K562 (cell line): ENCODE measurements around the gene PRDM11. TPM values are rescaled to one million over a fixed set of nuclear protein-coding genes. Genes with fewer than 3 reads are reported as not detected.

Experiments
- ATAC-seq: fragments of 200-7000 bp; cut with Tn5 transposase; 3 replicates; pipeline ENCODE4 v1.9.1; 2020; ENCODE audit warnings: moderate library complexity
- BruUV-seq: library from RNA; stranded (reverse); fragments of 400-500 nt; replicated peaks from 2 replicates; lab custom pipeline; 2021; lab: Mats Ljungman, UMichigan
- CTCF ChIA-PET: fragments of 300-600 bp; formaldehyde crosslinking; extraction: SDS; loops from one replicate; lab custom pipeline; 2021; ENCODE audit warnings: low intra/inter-chr PET ratio; lab: Yijun Ruan, JAX
- POLR2A ChIA-PET: fragments of 300-600, 350-650 bp; sonication (Branson Sonifier 250); formaldehyde crosslinking; extraction: SDS; loops from one replicate; lab custom pipeline; 2021; ENCODE audit warnings: antibody characterized with exemption, inconsistent platforms; lab: Yijun Ruan, JAX
- DNase-seq, 4 experiments: peaks; one replicate each; pipeline versions ENCODE4 v3.0.0 to v3.0.0-alpha.2; 2011 to 2018; ENCODE audit warnings: low spot score in 3 of 4, mixed read lengths in 3 of 4; ENCODE audit errors: extremely low read depth in 1 of 4
- FAIRE-seq: peaks from 2 replicates; lab custom pipeline; 2011; peaks lifted over from hg19 to GRCh38; lab: Jason Lieb, UNC
- H2AFZ ChIP-seq: 2 replicates; pipeline ENCODE4 v1.6.0; 2011; ENCODE audit warnings: low read depth, low read length, control low read depth, inconsistent platforms
- H3K27ac ChIP-seq: fragments of 200-600 bp; 3 replicates; pipeline ENCODE4 v1.8.0; 2011; ENCODE audit warnings: low read depth, mild to moderate bottlenecking, control low read depth, inconsistent platforms, low read length, moderate library complexity, mixed read lengths; ENCODE audit errors: extremely low read depth
- H3K27me3 ChIP-seq, 2 experiments: fragments of 300-600 bp in 1 of 2; 2 replicates in 1 of 2; 3 replicates in 1 of 2; pipeline versions ENCODE4 v1.6.0 to v1.8.0; 2011; ENCODE audit warnings: inconsistent platforms in 2 of 2, low read length in 2 of 2, mild to moderate bottlenecking in 1 of 2, mixed read lengths in 1 of 2, moderate library complexity in 1 of 2; ENCODE audit not compliant: control insufficient read depth in 2 of 2, insufficient read depth in 2 of 2
- H3K36me3 ChIP-seq: fragments of 300-600 bp; 3 replicates; pipeline ENCODE4 v1.8.0; 2011; ENCODE audit warnings: mild to moderate bottlenecking, low read length, inconsistent platforms; ENCODE audit not compliant: control insufficient read depth, insufficient read depth
- H3K4me1 ChIP-seq, 2 experiments: fragments of 200-600 bp in 1 of 2; replicated peaks in 1 of 2; 2 replicates in 1 of 2; 3 replicates in 1 of 2; pipeline versions ENCODE4 v1.5.1 to v1.8.0; 2011; ENCODE audit warnings: inconsistent platforms in 2 of 2, low read length in 2 of 2, mild to moderate bottlenecking in 1 of 2, mixed read lengths in 1 of 2, moderate library complexity in 1 of 2; ENCODE audit not compliant: control insufficient read depth in 2 of 2, insufficient read depth in 2 of 2
- H3K4me2 ChIP-seq: 2 replicates; pipeline ENCODE4 v1.6.1; 2011; ENCODE audit warnings: low read length, control low read depth, inconsistent platforms, mixed read lengths; ENCODE audit not compliant: insufficient read depth
- H3K4me3 ChIP-seq: fragments of 200-600 bp; sonication (generic), shearing (Covaris generic); 2 replicates; pipeline ENCODE4 v1.5.1; 2016; ENCODE audit warnings: control low read depth, inconsistent platforms
- H3K79me2 ChIP-seq: fragments of 200-600 bp; 3 replicates; pipeline ENCODE4 v1.8.0; 2011; ENCODE audit warnings: low read length, inconsistent platforms; ENCODE audit not compliant: control insufficient read depth, insufficient read depth
- H3K9ac ChIP-seq, 2 experiments: 2 replicates each; pipeline versions ENCODE4 v1.6.0 to v1.6.1; 2011; ENCODE audit warnings: low read depth in 2 of 2, low read length in 2 of 2, control low read depth in 1 of 2, inconsistent platforms in 1 of 2, mild to moderate bottlenecking in 1 of 2, mixed read lengths in 1 of 2; ENCODE audit not compliant: insufficient read depth in 1 of 2
- H3K9me1 ChIP-seq: one replicate; pipeline ENCODE4 v1.6.0; 2011; ENCODE audit warnings: inconsistent platforms, mild to moderate bottlenecking, low read length, moderate library complexity; ENCODE audit not compliant: control insufficient read depth, insufficient read depth
- H3K9me3 ChIP-seq: replicated peaks from 2 replicates; pipeline ENCODE4 v1.5.1; 2011; ENCODE audit warnings: low read depth, low read length, inconsistent platforms; ENCODE audit not compliant: control insufficient read depth, insufficient read depth
- H4K20me1 ChIP-seq: replicated peaks from 2 replicates; pipeline ENCODE4 v1.6.1; 2011; ENCODE audit warnings: low read length, inconsistent platforms, mixed read lengths; ENCODE audit not compliant: control insufficient read depth, insufficient read depth
- FOXK1 ChIP-seq: sonication (generic); formaldehyde crosslinking; IDR thresholded peaks from 2 replicates; pipeline ENCODE4 v1.8.0; 2022; ENCODE audit warnings: missing genetic modification reagents, mild to moderate bottlenecking, borderline replicate concordance
- GTF2A2 ChIP-seq: IDR thresholded peaks from 2 replicates; pipeline ENCODE4 v1.6.1; 2016; ENCODE audit warnings: mild to moderate bottlenecking, missing genetic modification characterization, missing compliant biosample characterization
- HMG20A ChIP-seq: fragments of 450-650 bp; formaldehyde crosslinking; conservative IDR thresholded peaks from 2 replicates; pipeline ENCODE4 v1.4.0; 2020; ENCODE audit warnings: mild to moderate bottlenecking, mixed read lengths
- IFI16 ChIP-seq: fragments of 250-450 bp; sonication (Bioruptor Pico); IDR thresholded peaks from 2 replicates; pipeline ENCODE4 v2.1.2; 2022; ENCODE audit warnings: mild to moderate bottlenecking, inconsistent platforms
- MCM3 ChIP-seq: fragments of 450-650 bp; IDR thresholded peaks from 2 replicates; pipeline ENCODE4 v1.6.1; 2016
- ZNF133 ChIP-seq: fragments of 250-450 bp; sonication (Bioruptor Pico); IDR thresholded peaks from 2 replicates; pipeline ENCODE4 v1.4.0; 2020; ENCODE audit warnings: mild to moderate bottlenecking
- ZNF324 ChIP-seq: fragments of 250-450 bp; sonication (Bioruptor Pico); IDR thresholded peaks from 2 replicates; pipeline ENCODE4 v1.4.0; 2020; ENCODE audit warnings: mild to moderate bottlenecking
- WGBS: fragments of 100-300 bp; shearing (Covaris generic); methylation state at CpG from one replicate; pipeline ENCODE4 v1.1.6; 2016; ENCODE audit warnings: low coverage, mixed read lengths; ENCODE audit not compliant: insufficient coverage; ENCODE audit errors: missing lambda C conversion rate; 5-methylcytosine and 5-hydroxymethylcytosine counted together
- in situ Hi-C: fragments of 300-500 bp; cut with MboI; formaldehyde crosslinking; loops from 4 replicates; pipeline ENCODE4 v1.15.0; 2018; ENCODE audit warnings: inconsistent platforms, mixed read lengths
- intact Hi-C: fragments of 100-400 bp; cut with micrococcal nuclease; formaldehyde crosslinking; loops from 2 replicates; pipeline ENCODE4 v1.14.2; 2022
- polyA plus RNA-seq, 8 experiments: library from polyadenylated mRNA; depleted of rRNA in 4 of 8; stranded (reverse) in 5 of 8; unstranded in 3 of 8; fragments of >200 nt; fragmentation: Nextera tagmentation in 2 of 8; fragmentation: Illumina TruSeq in 1 of 8; extraction: Ambion mirVana in 2 of 8; extraction: Trizol in 1 of 8; gene quantifications; 2 replicates each; pipeline versions ENCODE4 v1.2.1 to v1.2.3, GENCODE V29; 2011 to 2014; ENCODE audit warnings: inconsistent platforms in 1 of 8, missing spikeins in 1 of 8
- total RNA-seq, 7 experiments: library from RNA; depleted of rRNA in 6 of 7; stranded (reverse); fragments of >200 nt in 6 of 7; fragmentation: Illumina TruSeq in 2 of 7; extraction: Trizol in 2 of 7; gene quantifications; 2 replicates each; pipeline versions ENCODE4 v1.2.1 to v1.2.3, GENCODE V29; 2011 to 2021; ENCODE audit warnings: low replicate concordance in 1 of 7
- TF ChIP-seq, protein P1 (sequence below): sonication (generic); formaldehyde crosslinking; IDR thresholded peaks from 2 replicates; pipeline ENCODE4 v1.8.0; 2022; ENCODE audit warnings: mild to moderate bottlenecking, low read depth, missing genetic modification reagents
- TF ChIP-seq, protein P2 (sequence below): fragments of 250-450 bp; sonication (Bioruptor Pico); IDR thresholded peaks from 2 replicates; pipeline ENCODE4 v1.5.0; 2022; ENCODE audit warnings: mild to moderate bottlenecking

Gene PRDM11
- total and polyA plus RNA-seq, 9 of the 15 experiments (the other 6 are each of a cell fraction or from before 2014, with no cell fraction given) = 0.01 to 1.1 (median 0.29) TPM

DNA sequence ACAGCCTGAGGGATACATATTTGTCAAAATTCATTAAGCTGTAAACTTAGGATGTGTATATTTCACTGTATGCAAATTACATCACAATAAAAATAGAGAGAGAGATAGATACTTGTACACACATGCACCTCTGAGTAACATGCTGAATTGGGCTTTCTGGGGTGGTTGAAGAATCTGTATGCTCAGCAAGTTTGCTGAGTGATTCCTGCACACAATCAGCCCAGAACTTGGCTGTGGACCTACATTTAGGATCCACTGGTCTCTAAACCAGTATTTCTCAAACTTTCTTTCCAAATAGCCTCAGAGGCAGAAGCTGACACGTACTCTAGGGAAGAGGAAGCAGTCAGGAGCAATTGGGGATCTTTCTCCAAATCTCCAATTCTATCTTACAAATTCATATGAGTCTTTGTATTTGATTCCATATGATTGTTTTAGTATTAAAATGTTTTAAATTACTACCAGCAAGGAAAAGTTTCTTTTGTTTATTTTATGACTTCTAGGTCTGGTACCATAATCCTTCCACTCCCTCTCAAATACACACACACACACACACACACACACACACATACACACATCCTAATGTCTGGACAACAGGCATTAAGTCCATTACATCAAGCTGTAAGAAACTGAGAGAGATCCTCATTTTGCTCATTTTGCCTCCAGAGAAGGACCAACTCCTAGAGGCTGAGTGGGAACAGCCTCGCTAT lies 119.7 kb downstream of the PRDM11 start:
- Histone ChIP-seq H3K4me3 (no peak overlapping the region), H3K9ac (no peak overlapping the region), H3K4me1 (no peaks in the 10 kb centered on the region), H3K4me2 (no peak overlapping the region), H3K27me3 (no peaks in the 10 kb centered on the region; a peak in 1 of 5 replicates), H4K20me1 (no peaks in the 10 kb centered on the region), H3K27ac (no peak overlapping the region), H3K79me2 (no peaks in the 10 kb centered on the region), H2AFZ (no peak overlapping the region), H3K9me1 (no peaks in the 10 kb centered on the region), H3K36me3 (no peaks in the 10 kb centered on the region), H3K9me3 (no peaks in the 10 kb centered on the region)
- DNase-seq (no peak), FAIRE-seq (no peak), ATAC-seq (no peak)
- intact Hi-C loops = no loop called here
- WGBS = 0% methylated on average over 2 of the region's 2 CpGs
- POLR2A ChIA-PET = no interaction called here
- CTCF ChIA-PET = interaction anchor here (0.7 kb wide), 1 partner anchor 32 kb away, joined by 3 read pairs; no protein-coding TSS in a partner anchor
- BruUV-seq = no TSS peak
- in situ Hi-C loops = no loop called here
- TF ChIP-seq MCM3 (no peak), ZNF133 (CRISPR knock-in tag) (no peak), HMG20A (CRISPR knock-in tag) (no peak), IFI16 (CRISPR knock-in tag) (no peak), ZNF324 (CRISPR knock-in tag) (no peak), FOXK1 (no peak), GTF2A2 (tag) (no peak)
- TF ChIP-seq, protein P1, sequence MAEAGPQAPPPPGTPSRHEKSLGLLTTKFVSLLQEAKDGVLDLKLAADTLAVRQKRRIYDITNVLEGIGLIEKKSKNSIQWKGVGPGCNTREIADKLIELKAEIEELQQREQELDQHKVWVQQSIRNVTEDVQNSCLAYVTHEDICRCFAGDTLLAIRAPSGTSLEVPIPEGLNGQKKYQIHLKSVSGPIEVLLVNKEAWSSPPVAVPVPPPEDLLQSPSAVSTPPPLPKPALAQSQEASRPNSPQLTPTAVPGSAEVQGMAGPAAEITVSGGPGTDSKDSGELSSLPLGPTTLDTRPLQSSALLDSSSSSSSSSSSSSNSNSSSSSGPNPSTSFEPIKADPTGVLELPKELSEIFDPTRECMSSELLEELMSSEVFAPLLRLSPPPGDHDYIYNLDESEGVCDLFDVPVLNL (CRISPR knock-in tag) = no peak
- TF ChIP-seq, protein P2, sequence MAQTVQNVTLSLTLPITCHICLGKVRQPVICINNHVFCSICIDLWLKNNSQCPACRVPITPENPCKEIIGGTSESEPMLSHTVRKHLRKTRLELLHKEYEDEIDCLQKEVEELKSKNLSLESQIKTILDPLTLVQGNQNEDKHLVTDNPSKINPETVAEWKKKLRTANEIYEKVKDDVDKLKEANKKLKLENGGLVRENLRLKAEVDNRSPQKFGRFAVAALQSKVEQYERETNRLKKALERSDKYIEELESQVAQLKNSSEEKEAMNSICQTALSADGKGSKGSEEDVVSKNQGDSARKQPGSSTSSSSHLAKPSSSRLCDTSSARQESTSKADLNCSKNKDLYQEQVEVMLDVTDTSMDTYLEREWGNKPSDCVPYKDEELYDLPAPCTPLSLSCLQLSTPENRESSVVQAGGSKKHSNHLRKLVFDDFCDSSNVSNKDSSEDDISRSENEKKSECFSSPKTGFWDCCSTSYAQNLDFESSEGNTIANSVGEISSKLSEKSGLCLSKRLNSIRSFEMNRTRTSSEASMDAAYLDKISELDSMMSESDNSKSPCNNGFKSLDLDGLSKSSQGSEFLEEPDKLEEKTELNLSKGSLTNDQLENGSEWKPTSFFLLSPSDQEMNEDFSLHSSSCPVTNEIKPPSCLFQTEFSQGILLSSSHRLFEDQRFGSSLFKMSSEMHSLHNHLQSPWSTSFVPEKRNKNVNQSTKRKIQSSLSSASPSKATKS = no peak
